Spleen (tissue), 11 donors: ENCODE data around the gene ADARB1. TPM values are rescaled to one million over a fixed set of nuclear protein-coding genes. Genes with fewer than 3 reads are reported as not detected.

ENCODE experiments used
- DNase-seq: peaks from one replicate; pipeline ENCODE4 v3.0.0-alpha.2; 2020
- H3K27ac ChIP-seq, 8 donors: fragments of 200-600 bp; sonication (generic) in 7 of 8; 1 replicate in 4 of 8; 2 replicates in 4 of 8; pipeline versions ENCODE4 v1.5.0 to v1.8.0; 2016 to 2021; ENCODE audit warnings: inconsistent platforms in 4 of 8, mild to moderate bottlenecking in 4 of 8, moderate library complexity in 1 of 8
- H3K27me3 ChIP-seq, 7 donors: fragments of 200-600 bp; sonication (generic) in 6 of 7; replicated peaks in 1 of 7; 1 replicate in 4 of 7; 2 replicates in 3 of 7; pipeline versions ENCODE4 v1.5.0 to v1.8.0; 2016 to 2021; ENCODE audit warnings: inconsistent platforms in 3 of 7, mild to moderate bottlenecking in 1 of 7
- H3K36me3 ChIP-seq, 6 donors: fragments of 200-600 bp; sonication (generic) in 5 of 6; 1 replicate in 4 of 6; 2 replicates in 2 of 6; pipeline versions ENCODE4 v1.5.0 to v1.8.0; 2016 to 2021; ENCODE audit warnings: inconsistent platforms in 2 of 6
- H3K4me1 ChIP-seq, 6 donors: fragments of 200-600 bp; sonication (generic) in 5 of 6; 1 replicate in 3 of 6; 2 replicates in 3 of 6; pipeline versions ENCODE4 v1.5.0 to v1.8.0; 2016 to 2021; ENCODE audit warnings: inconsistent platforms in 3 of 6
- H3K4me3 ChIP-seq, 8 donors: fragments of 200-600 bp; sonication (generic) in 7 of 8; 1 replicate in 4 of 8; 2 replicates in 4 of 8; pipeline versions ENCODE4 v1.5.0 to v1.8.0; 2016 to 2021; ENCODE audit warnings: inconsistent platforms in 4 of 8, mild to moderate bottlenecking in 4 of 8, moderate library complexity in 2 of 8
- H3K9me3 ChIP-seq, 8 donors: fragments of 200-600 bp; sonication (generic) in 7 of 8; 1 replicate in 4 of 8; 2 replicates in 4 of 8; pipeline versions ENCODE4 v1.5.0 to v1.8.0; 2016 to 2021; ENCODE audit warnings: inconsistent platforms in 4 of 8
- POLR2A ChIP-seq, 3 donors: fragments of 450-650 bp; IDR thresholded peaks; one replicate each; pipeline ENCODE4 v1.5.1; 2017; ENCODE audit warnings: antibody characterized with exemption in 3 of 3, mild to moderate bottlenecking in 1 of 3
- POLR2AphosphoS5 ChIP-seq, 3 donors: sonication (generic); formaldehyde crosslinking; IDR thresholded peaks; one replicate each; pipeline ENCODE4 v1.5.1; 2017; ENCODE audit warnings: antibody characterized with exemption in 3 of 3
- WGBS, 5 donors: extraction: QIAGEN DNeasy Blood & Tissue Kit in 3 of 5; methylation state at CpG; one replicate each; pipeline versions ENCODE4 v1.1.5 to v1.1.7; 2013 to 2018; 5-methylcytosine and 5-hydroxymethylcytosine counted together
- intact Hi-C: fragments of 100-400 bp; cut with DNase I; formaldehyde crosslinking; loops from one replicate; pipeline ENCODE4 v1.15.0; 2023; ENCODE audit warnings: low total_unique reads
- polyA plus RNA-seq, 3 donors: library from polyadenylated mRNA; stranded (reverse); fragments of 200-250 nt; gene quantifications; one replicate each; pipeline ENCODE4 v1.2.1, GENCODE V29; 2013
- total RNA-seq, 7 donors: library from RNA; depleted of rRNA in 3 of 7; stranded (reverse); fragments of >200 nt in 3 of 7; fragmentation: NEBNext Ultra II Directional in 4 of 7; extraction: Animal tissue kit (Norgen Biotek cat#: 25700) in 4 of 7; gene quantifications; one replicate each; pipeline versions ENCODE4 v1.1.0 to v1.2.1, GENCODE V29; 2016 to 2021
- TF ChIP-seq, protein P1 (sequence below), 11 experiments: fragments of 200-600 bp in 7 of 11; fragments of 450-650 bp in 4 of 11; sonication (generic) in 4 of 11; IDR thresholded peaks in 8 of 11; conservative IDR thresholded peaks in 3 of 11; 1 replicate in 7 of 11; 2 replicates in 4 of 11; pipeline versions ENCODE4 v1.4.0 to v1.8.0; 2016 to 2021; ENCODE audit warnings: antibody characterized with exemption in 11 of 11, inconsistent platforms in 4 of 11, mild to moderate bottlenecking in 1 of 11
- donor health status: healthy with polysubstance abuse.
- donor health status: DM: no; HTN: no; CAD: no; lungs with moderate emphysema.
- donor health status: DM: no; HTN: no; CAD: no.
- donor health status: Bipolar disorder and iron deficiency.
- donor health status: healthy.
- donor health status: DM: no; HTN: no; CAD: no.
- donor health status: DM: yes; HTN: yes; CAD: no.

ADARB1 gene
- total and polyA plus RNA-seq, 10 donors = 9.1 to 50.8 (median 29.0) TPM

DNA sequence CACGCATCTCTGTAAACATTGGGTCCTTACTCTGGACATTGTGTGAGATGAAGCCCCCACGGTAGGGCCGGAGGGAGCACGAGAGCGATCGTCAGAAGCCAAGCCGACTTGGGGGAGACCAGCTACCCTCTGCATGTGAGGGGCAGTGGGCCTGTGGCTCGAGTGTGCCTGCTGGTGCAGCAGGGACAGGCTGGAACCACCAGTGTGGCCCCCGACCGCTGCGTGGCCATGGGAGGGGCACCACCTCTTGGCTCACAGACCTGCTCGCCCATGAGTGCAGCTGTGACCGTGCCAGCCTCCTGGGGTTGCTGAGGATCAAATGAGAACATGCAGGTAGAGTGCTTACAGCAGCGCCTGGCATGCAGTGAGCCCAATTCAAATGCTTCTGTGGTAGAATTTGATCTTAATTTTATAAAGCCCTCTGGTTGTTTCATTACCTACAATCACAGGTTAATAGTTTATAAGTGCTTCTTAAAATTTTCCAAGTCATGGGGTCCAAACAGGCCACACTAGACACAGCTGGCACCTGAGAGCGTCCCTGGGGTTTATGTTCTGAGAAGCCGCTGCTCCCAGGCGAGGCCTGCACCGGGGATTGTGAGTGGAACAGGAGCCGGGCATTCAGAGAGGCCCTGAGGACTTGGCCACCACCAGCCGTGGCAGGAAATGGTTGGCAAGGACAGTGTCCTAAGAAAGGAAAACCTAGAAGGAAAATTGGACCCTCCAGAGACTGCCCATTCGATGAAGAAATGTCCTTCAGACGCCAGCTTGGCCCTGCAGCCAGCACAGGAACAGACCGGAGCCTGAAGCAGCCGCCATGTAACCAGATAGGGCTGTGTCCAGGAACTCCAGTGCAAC lies 22.6 kb upstream of the ADARB1 start:
- 78 to 82% (median 81%) methylated on average over 19 to 24 of the region's 24 CpGs for whole genome bisulfite sequencing, 5 donors
- intact Hi-C loops = no loop called here
- Histone ChIP-seq H3K9me3 (peaks cover 0 to 13% (median 10%) of the 10 kb centered on the region in 8 donors), H3K4me1 (peaks cover 0 to 19% (median 2%) of the 10 kb centered on the region in 6 donors), H3K27me3 (peaks cover 0 to 50% (median 0%) of the 10 kb centered on the region in 7 donors), H3K27ac (no peak overlapping the region), H3K36me3 (no peaks in the 10 kb centered on the region), H3K4me3 (no peak overlapping the region)
- TF ChIP-seq POLR2A (IDR thresholded peaks at IDR 0.05) (no peak), POLR2AphosphoS5 (IDR thresholded peaks at IDR 0.05) (no peak)
- TF ChIP-seq, protein P1, sequence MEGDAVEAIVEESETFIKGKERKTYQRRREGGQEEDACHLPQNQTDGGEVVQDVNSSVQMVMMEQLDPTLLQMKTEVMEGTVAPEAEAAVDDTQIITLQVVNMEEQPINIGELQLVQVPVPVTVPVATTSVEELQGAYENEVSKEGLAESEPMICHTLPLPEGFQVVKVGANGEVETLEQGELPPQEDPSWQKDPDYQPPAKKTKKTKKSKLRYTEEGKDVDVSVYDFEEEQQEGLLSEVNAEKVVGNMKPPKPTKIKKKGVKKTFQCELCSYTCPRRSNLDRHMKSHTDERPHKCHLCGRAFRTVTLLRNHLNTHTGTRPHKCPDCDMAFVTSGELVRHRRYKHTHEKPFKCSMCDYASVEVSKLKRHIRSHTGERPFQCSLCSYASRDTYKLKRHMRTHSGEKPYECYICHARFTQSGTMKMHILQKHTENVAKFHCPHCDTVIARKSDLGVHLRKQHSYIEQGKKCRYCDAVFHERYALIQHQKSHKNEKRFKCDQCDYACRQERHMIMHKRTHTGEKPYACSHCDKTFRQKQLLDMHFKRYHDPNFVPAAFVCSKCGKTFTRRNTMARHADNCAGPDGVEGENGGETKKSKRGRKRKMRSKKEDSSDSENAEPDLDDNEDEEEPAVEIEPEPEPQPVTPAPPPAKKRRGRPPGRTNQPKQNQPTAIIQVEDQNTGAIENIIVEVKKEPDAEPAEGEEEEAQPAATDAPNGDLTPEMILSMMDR (IDR thresholded peaks at IDR 0.05 in 8 of 11, conservative IDR thresholded peaks at IDR 0.05 in 3 of 11) = no peak
- no peak for DNase-seq

DNA sequence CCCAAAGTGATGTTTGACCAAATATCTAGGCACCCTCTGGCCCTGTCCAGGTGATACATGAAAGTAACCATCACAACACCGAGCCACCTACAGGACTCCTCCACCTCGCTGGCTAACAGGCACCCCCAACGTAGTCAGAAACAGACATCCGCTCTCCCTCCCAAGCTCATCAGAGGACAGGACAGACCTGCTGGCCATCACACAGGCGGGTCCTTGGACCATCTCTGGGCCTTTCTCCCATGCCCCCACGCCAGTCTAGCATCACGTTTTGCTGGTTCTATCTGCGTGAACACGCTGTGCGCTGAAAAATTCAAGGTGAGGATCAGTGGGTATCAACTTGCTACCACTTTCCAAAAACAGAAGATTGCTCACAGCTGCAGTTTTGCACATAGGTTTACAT lies 21.4 kb upstream of the ADARB1 start:
- TF ChIP-seq, protein P1 (IDR thresholded peaks at IDR 0.05 in 8 of 11, conservative IDR thresholded peaks at IDR 0.05 in 3 of 11) = no peak
- peaks cover 0 to 1% (median 0%) of the 10 kb centered on the region in 8 donors for H3K9me3 ChIP-seq
- intact Hi-C loops = no loop called here
- no peak for DNase-seq
- whole genome bisulfite sequencing, 5 donors = 72 to 94% (median 89%) methylated on average over 10 of the region's 10 CpGs
- H3K4me3 ChIP-seq = no peak overlapping the region
- H3K4me1 ChIP-seq = peaks cover 0 to 24% (median 2%) of the 10 kb centered on the region in 6 donors
- H3K36me3 ChIP-seq = no peaks in the 10 kb centered on the region
- no peak overlapping the region for H3K27ac ChIP-seq
- H3K27me3 ChIP-seq = peaks cover 0 to 58% (median 0%) of the 10 kb centered on the region in 7 donors

DNA sequence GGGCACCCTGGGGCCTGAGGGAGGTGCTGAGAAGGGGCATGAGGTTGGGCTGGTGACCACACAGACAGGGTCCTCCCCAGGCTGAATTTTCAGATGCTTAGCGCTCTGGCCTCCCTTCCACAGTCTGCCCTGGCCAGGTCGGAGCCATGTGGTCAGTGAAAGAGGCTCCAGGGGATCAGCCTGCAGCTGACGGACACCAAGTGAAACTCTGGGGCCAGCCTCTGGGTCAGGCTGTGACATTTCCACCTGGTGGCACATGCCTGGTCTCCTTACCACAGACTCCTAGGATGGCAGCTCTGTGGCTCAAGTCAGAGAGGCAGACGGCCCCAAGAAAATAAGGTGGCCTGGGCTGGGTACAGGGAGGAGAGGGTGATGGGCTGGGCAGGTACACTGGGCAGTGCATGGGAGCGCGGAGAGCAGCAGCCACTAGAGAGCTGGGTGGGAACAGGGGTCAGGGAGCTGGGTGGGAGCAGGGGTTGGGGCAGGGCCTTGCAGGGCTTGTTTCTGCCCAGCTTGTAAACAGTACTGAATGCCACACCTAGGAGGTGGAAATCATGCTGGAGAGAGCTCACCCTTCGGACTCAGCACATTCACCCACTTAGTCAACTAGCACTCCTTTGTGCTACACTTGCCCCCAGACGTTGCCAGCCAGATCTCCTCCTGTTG lies 20.7 kb upstream of the ADARB1 start:
- 81 to 94% (median 85%) methylated on average over 5 to 8 of the region's 8 CpGs for WGBS, 5 donors

More for the DNA sequence above, 20.7 kb upstream of the ADARB1 start:
- peaks cover 0 to 24% (median 2%) of the 10 kb centered on the region in 6 donors for H3K4me1 ChIP-seq
- no peaks in the 10 kb centered on the region for H3K36me3 ChIP-seq
- TF ChIP-seq POLR2AphosphoS5 (IDR thresholded peaks at IDR 0.05) (no peak), POLR2A (IDR thresholded peaks at IDR 0.05) (no peak)
- TF ChIP-seq, protein P1 (IDR thresholded peaks at IDR 0.05 in 8 of 11, conservative IDR thresholded peaks at IDR 0.05 in 3 of 11) = no peak
- H3K27me3 ChIP-seq = peaks cover 0 to 59% (median 0%) of the 10 kb centered on the region in 7 donors
- H3K9me3 ChIP-seq = no peaks in the 10 kb centered on the region
- DNase-seq = no peak
- intact Hi-C loops = no loop called here
- H3K4me3 ChIP-seq = no peak overlapping the region
- no peak overlapping the region for H3K27ac ChIP-seq
